ENCODE results near the gene RASL12.
"Not testable (repeated sequence)": the region's sequence is repeated elsewhere in the genome, so short reads cannot be mapped to it uniquely, and the experiment has no call there.

- TF ChIP-seq CTCF (conservative IDR thresholded peaks at IDR 0.05; ENCODE audit: low read length); EZH2phosphoT487 (IDR thresholded peaks at IDR 0.05; ENCODE audit: borderline replicate concordance): not testable (repeated sequence)
Measured at GRCh38 chr15:65044218-65044617, 23.6 kb downstream of the RASL12 start.

Measured in Loucy (cell line).